ENCODE data around the gene RIMS1. TPM values are rescaled to one million over a fixed set of nuclear protein-coding genes. Genes with fewer than 3 reads are reported as not detected.

The RIMS1 gene
- total RNA-seq, 1 donor from 2014 or later, result not detected

DNA sequence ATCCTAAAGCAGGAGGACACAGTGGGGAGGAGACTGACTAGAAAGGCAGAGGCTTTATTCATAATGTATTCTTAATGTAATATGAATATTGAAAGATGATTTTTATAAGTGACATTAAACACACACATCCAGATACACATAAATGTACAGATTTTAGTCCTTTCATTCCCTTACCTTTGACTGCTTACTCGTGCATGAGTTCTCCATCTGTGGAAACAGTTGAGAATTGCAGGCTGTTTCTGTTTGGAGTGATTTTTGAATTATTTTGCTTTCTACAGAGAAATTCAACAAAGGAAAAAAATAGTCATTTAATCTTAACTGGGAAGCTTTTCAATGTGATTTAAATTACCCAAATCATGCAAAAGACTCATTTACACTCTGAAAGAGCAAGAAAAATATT lies 136.5 kb downstream of the RIMS1 start:
- no peak overlapping the region for H3K27ac Mint-ChIP-seq
- H3K4me1 Mint-ChIP-seq, result no peaks in the 10 kb centered on the region
- H3K27me3 Mint-ChIP-seq, result no peaks in the 10 kb centered on the region
- H3K36me3 Mint-ChIP-seq (ENCODE audit: low read depth), result no peaks in the 10 kb centered on the region
- intact Hi-C loops (cut with micrococcal nuclease), result no loop called here
- no peak overlapping the region for H3K4me3 Mint-ChIP-seq
- DNase-seq, result no peak
- no peaks in the 10 kb centered on the region for H3K9me3 Mint-ChIP-seq

DNA sequence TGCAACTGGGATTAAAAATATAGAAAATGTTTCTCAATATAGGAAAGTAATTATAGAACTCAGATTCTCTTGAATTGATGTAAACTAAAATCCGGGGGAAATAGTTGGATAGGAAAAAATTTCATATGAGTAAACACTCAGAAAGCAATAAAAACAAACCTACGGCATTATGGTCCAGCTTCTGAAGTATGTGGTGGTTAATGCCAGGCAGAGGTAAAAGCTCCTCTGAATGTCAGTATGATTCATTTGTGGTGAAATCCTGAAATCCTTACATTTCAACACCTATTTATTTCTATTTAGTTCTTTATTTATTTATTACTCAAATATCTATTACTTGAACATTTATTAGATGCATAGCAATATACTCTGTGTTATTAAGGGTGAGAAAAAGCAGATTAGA lies 145.1 kb downstream of the RIMS1 start:
- no peak for DNase-seq
- Mint-ChIP-seq H3K27me3 (no peaks in the 10 kb centered on the region), H3K36me3 (ENCODE audit: low read depth) (no peaks in the 10 kb centered on the region), H3K4me1 (no peaks in the 10 kb centered on the region), H3K9me3 (no peaks in the 10 kb centered on the region), H3K27ac (no peak overlapping the region), H3K4me3 (no peak overlapping the region)
- intact Hi-C loops (cut with micrococcal nuclease), result no loop called here

DNA sequence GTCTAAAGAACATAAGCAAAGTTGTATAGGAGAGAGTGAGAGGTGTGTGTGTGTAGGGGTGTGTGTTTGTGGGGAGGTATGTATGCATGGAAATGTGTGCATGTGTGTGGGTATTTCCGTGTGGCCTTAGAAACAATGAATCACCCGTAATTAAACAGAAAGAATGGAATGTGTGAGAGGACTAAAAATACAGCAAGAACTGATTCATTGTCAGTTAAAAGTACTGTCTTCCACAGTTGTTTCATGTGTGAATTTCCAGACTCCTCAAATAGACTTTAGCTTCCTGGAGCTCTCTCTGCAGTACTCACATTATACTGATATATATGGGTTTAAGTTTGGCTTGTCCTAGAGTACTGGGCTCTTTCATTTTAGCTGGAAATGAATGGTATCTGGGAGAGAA lies 145.7 kb downstream of the RIMS1 start:
- Mint-ChIP-seq H3K4me3 (no peak overlapping the region), H3K36me3 (ENCODE audit: low read depth) (no peaks in the 10 kb centered on the region), H3K4me1 (no peaks in the 10 kb centered on the region), H3K9me3 (no peaks in the 10 kb centered on the region), H3K27me3 (no peaks in the 10 kb centered on the region), H3K27ac (no peak overlapping the region)
- intact Hi-C loops (cut with micrococcal nuclease), result no loop called here
- DNase-seq, result no peak

DNA sequence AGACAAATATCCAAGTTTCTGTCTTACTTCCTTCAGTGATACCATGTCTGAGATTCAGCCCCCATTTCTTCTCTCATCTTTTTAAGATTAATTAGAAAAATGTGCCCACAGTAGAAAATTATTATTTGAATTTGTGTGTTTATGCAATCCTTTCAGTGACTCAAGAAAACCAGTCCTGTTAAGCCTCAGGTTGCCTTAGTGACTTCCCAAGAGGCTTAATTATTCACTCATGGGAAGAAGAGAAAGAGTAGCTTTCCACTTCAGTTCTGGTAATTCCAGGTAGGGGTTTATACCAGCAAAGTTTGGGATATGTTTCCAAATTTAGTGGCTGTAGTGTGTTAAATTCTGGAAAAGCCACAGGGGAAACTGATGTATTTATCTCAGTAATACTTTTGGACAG lies 149.1 kb downstream of the RIMS1 start:
- intact Hi-C loops (cut with micrococcal nuclease), result no loop called here
- no peaks in the 10 kb centered on the region for H3K9me3 Mint-ChIP-seq
- DNase-seq, result no peak
- no peaks in the 10 kb centered on the region for H3K36me3 Mint-ChIP-seq (ENCODE audit: low read depth)
- no peak overlapping the region for H3K4me3 Mint-ChIP-seq
- no peaks in the 10 kb centered on the region for H3K4me1 Mint-ChIP-seq
- no peak overlapping the region for H3K27ac Mint-ChIP-seq
- H3K27me3 Mint-ChIP-seq, result no peaks in the 10 kb centered on the region

DNA sequence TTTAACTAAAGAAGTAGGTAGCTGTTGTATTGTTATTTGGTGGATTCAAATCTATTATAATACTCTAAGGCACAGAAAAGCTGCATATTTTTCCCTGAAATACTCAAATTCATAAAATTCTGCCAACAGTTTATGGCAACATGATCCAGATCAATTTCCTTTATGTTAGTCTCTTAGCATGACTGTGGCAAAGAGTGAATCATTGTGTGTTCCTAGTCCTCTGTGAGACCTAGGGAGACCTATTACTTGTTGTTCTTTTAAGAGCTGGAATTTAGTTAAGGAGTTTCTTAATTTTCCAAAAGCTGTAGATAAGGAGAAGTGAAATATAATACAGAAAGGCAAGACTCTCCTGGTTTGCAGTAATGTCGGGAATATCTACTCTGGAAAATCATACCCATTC lies 149.6 kb downstream of the RIMS1 start:
- H3K36me3 Mint-ChIP-seq (ENCODE audit: low read depth), result no peaks in the 10 kb centered on the region
- intact Hi-C loops (cut with micrococcal nuclease), result no loop called here
- no peaks in the 10 kb centered on the region for H3K27me3 Mint-ChIP-seq
- H3K4me3 Mint-ChIP-seq, result no peak overlapping the region
- H3K9me3 Mint-ChIP-seq, result no peaks in the 10 kb centered on the region
- no peak for DNase-seq
- H3K4me1 Mint-ChIP-seq, result no peaks in the 10 kb centered on the region
- no peak overlapping the region for H3K27ac Mint-ChIP-seq

DNA sequence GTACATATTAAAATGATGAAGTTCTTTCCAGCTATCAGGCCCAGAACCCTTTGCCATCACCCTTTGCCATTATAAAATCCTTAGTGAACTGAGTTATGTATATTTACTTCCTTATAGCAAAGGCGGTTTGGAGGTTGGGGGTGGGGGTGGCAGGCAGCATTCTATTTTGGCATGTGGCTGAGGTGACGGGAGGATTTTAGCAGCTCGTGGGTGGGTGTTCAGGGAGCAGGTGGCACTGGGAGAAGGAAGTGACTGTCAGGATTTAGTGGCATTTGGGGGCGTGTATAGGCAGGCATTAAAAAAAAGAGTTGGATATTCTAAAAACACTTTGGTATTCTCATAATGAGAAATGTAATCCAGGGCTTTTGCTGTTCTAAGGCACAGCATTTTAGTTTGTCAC lies 150.7 kb downstream of the RIMS1 start:
- Mint-ChIP-seq H3K4me3 (no peak overlapping the region), H3K27me3 (no peaks in the 10 kb centered on the region), H3K27ac (no peak overlapping the region), H3K9me3 (no peaks in the 10 kb centered on the region), H3K36me3 (ENCODE audit: low read depth) (no peaks in the 10 kb centered on the region), H3K4me1 (no peaks in the 10 kb centered on the region)
- DNase-seq, result no peak
- intact Hi-C loops (cut with micrococcal nuclease), result no loop called here

DNA sequence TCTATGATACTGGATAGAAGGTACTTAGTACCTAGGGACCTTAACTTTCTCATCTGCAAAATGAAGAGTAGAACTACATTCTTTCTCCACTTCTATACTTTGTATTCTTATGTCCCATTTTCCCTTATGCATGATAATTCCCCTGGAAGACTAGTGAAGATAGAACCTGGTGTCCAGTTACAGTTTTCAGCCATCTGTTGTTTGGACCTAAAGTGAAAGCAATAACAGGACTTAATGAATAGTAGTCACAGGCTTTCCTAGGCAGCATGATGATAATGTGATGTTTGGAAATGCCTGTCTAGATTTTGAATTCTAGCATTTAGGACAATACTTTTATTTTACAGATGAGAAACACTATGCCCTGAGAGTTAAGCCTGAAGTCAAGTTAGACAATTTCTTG lies 153.8 kb downstream of the RIMS1 start:
- intact Hi-C loops (cut with micrococcal nuclease), result no loop called here
- Mint-ChIP-seq H3K27me3 (no peaks in the 10 kb centered on the region), H3K9me3 (no peaks in the 10 kb centered on the region), H3K4me3 (no peak overlapping the region), H3K4me1 (no peaks in the 10 kb centered on the region), H3K27ac (no peak overlapping the region), H3K36me3 (ENCODE audit: low read depth) (no peaks in the 10 kb centered on the region)
- DNase-seq, result no peak

DNA sequence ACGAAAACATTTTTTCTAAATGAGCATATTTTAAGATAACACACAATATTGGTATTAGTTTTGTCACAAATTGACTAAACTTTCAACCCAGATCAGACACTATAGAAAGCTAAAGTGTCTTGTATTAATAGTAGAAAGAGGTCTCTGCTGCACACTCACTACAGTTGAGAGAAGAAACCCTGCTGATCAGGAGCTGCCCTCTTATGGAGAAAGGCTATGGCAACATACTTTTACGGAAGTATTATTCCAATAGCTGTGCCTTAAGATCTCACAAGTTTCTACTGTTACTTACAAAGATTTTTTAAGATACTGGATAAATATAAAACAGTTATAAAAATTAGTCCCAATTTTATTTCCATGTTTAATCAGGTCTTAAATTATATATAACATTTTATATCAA lies 155.7 kb downstream of the RIMS1 start:
- intact Hi-C loops (cut with micrococcal nuclease), result no loop called here
- Mint-ChIP-seq H3K36me3 (ENCODE audit: low read depth) (no peaks in the 10 kb centered on the region), H3K9me3 (no peaks in the 10 kb centered on the region), H3K4me1 (no peaks in the 10 kb centered on the region), H3K27me3 (no peaks in the 10 kb centered on the region), H3K4me3 (no peak overlapping the region), H3K27ac (no peak overlapping the region)
- DNase-seq, result no peak

DNA sequence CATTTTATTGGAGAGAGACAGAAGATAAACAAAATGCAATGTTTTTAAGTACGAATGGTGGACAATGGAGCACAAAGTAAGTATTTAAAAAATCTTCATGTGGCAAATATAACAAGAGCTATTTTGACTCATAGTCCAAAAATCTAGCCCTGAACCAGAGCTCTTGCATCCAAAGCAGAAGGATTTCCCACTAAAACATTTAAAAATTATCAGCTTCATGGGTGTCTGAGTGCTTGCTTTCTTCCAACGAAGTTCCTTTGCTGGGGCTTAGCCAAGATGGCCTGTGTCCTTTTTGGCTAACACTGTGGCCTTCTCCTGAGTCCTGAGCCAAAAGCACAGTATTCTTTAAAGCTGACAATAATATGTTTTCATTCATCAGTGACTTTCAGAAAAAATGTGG lies 161.7 kb downstream of the RIMS1 start:
- Mint-ChIP-seq H3K36me3 (ENCODE audit: low read depth) (no peaks in the 10 kb centered on the region), H3K27me3 (no peaks in the 10 kb centered on the region), H3K4me1 (no peaks in the 10 kb centered on the region), H3K4me3 (no peak overlapping the region), H3K9me3 (no peaks in the 10 kb centered on the region), H3K27ac (no peak overlapping the region)
- intact Hi-C loops (cut with micrococcal nuclease), result no loop called here
- DNase-seq, result no peak

DNA sequence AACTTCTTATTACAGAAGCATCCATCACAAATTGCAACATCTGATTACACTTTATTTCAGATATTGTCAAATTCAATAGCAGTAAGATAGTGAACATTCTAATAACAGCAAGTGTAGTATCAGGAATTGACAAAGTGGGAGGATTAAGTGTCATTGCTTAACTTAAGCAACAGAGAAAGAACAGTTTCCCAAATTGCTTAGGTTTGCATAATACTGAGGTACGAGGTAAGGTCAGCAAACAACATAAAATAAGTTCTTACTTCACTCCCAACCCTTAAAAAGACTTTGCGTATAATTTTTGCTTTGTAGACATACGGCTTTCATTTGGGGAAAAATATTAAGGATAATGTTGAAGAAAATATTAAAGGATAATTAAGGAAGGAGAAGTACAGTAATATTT lies 163.0 kb downstream of the RIMS1 start:
- peaks cover 5% of the 10 kb centered on the region for H3K9me3 Mint-ChIP-seq
- intact Hi-C loops (cut with micrococcal nuclease), result no loop called here

DNA sequence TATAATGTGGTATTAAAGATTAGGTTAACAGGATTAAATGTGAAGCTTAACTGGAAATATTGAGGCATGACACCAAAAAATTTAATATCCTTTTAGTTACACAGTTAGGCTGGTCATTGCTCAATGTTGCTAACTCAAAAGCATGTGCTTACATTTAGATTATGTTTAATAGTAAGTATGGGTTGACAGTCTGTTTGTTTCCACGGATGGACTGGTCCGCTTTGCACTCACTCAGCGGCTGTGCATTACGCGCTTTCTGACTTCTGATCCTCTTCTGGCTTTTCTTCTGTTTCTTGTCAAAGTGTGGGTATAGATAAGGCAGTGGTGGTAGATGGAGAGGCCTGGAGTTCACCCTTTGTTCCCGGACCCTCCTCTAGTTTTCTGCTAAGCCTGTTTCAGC lies 174.9 kb downstream of the RIMS1 start:
- H3K9me3 Mint-ChIP-seq, result no peaks in the 10 kb centered on the region
- no peak overlapping the region for H3K4me3 Mint-ChIP-seq
- no peaks in the 10 kb centered on the region for H3K4me1 Mint-ChIP-seq
- no peak for DNase-seq
- H3K36me3 Mint-ChIP-seq (ENCODE audit: low read depth), result no peaks in the 10 kb centered on the region
- no peaks in the 10 kb centered on the region for H3K27me3 Mint-ChIP-seq
- intact Hi-C loops (cut with micrococcal nuclease), result no loop called here
- no peak overlapping the region for H3K27ac Mint-ChIP-seq

More for the DNA sequence above, 163.0 kb downstream of the RIMS1 start:
- no peak for DNase-seq
- no peak overlapping the region for H3K4me3 Mint-ChIP-seq
- H3K4me1 Mint-ChIP-seq, result no peaks in the 10 kb centered on the region
- H3K36me3 Mint-ChIP-seq (ENCODE audit: low read depth), result no peaks in the 10 kb centered on the region
- no peaks in the 10 kb centered on the region for H3K27me3 Mint-ChIP-seq
- H3K27ac Mint-ChIP-seq, result no peak overlapping the region

DNA sequence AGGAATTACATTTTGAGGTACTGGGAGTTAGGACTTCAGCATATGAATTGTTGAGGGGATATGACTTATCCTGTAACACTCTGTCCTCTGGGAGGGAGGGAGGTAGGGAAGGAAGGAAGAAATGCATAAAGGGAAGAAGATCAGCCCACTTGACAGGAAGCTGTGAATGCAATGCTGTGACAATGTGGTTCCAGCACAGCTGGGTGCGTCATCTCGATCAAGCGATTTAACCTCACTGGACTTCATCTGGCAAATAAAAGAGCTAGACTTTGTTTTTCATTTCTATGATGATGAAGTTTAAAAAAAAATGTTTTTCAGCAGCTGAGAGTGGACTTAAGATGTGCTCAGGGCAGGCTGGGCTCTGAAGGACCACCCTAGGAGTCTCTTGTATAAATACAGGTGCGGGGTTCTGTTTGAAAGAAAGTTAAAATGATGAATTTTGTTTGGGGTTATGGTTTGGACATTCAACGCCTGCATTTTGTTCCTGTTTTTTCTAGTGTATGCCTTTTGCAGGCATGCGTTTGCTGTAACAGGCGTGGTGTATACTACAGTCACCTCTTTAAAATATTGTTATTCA lies 178.1 kb downstream of the RIMS1 start:
- H3K27me3 Mint-ChIP-seq, result no peaks in the 10 kb centered on the region
- no peaks in the 10 kb centered on the region for H3K9me3 Mint-ChIP-seq
- no peak overlapping the region for H3K27ac Mint-ChIP-seq
- no peaks in the 10 kb centered on the region for H3K4me1 Mint-ChIP-seq
- DNase-seq, result no peak
- H3K4me3 Mint-ChIP-seq, result no peak overlapping the region
- intact Hi-C loops (cut with micrococcal nuclease), result no loop called here
- H3K36me3 Mint-ChIP-seq (ENCODE audit: low read depth), result no peaks in the 10 kb centered on the region

DNA sequence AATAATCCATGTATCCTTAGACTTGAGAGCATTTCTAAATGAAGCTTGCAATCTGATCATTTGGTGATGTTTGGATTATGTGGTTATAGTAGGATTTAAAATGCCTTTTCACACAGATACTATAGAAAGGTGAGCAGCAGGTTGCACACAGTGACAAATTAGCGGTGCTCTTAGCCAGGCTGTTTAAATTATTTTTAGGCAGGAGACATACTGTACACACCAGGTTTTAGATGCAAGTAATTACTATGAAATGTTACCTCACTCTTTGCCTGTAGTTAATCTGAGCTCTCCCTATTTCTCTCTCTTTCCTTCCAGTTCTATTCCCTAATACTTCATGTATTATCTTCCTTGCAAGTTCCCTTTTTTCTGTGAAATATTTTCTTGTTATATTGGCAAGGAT lies 191.7 kb downstream of the RIMS1 start:
- H3K4me1 Mint-ChIP-seq, result no peaks in the 10 kb centered on the region

DNA sequence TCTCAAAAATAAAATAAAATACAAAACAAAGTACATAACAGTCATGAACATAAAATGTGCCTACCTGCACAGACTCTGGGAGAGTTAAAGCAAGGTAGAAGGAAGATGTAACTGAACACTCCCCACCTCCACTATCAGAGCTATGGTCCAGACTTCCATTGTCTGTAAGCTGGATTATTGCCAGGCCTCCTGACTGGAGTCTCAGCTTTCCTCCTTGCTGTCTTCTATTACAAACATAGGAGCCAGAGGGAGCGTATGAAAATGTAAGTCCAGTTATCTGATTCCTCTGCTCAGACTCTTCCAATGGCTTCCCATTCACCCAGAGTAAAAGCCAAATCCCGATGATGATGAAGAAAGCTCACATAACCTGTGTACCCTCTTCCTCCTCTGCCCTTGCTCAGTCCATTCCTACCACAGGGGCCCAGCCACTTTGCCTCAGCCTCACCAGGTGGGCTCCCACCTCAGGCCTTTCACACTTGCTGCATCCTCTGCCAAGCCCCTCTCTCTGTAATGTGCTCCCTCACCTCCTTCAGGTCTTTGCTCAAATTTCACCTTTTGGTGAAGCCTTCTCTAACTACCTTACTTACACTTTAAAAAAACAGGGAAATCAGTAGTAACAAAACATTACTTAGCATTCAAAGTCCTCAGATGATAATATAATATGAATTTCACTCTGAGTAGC lies 194.1 kb downstream of the RIMS1 start:
- no peaks in the 10 kb centered on the region for H3K9me3 Mint-ChIP-seq
- intact Hi-C loops (cut with micrococcal nuclease), result loop anchor here (10.0 kb wide), 1 partner anchor 456 kb away; no protein-coding TSS in a partner anchor
- H3K27me3 Mint-ChIP-seq, result no peaks in the 10 kb centered on the region
- H3K4me3 Mint-ChIP-seq, result no peak overlapping the region
- no peak overlapping the region for H3K27ac Mint-ChIP-seq
- DNase-seq, result no peak
- H3K36me3 Mint-ChIP-seq (ENCODE audit: low read depth), result no peaks in the 10 kb centered on the region
- H3K4me1 Mint-ChIP-seq, result no peaks in the 10 kb centered on the region

More for the DNA sequence above, 191.7 kb downstream of the RIMS1 start:
- DNase-seq, result no peak
- Mint-ChIP-seq H3K27me3 (no peaks in the 10 kb centered on the region), H3K9me3 (no peaks in the 10 kb centered on the region), H3K27ac (no peak overlapping the region), H3K4me3 (no peak overlapping the region), H3K36me3 (ENCODE audit: low read depth) (no peaks in the 10 kb centered on the region)
- intact Hi-C loops (cut with micrococcal nuclease), result no loop called here

DNA sequence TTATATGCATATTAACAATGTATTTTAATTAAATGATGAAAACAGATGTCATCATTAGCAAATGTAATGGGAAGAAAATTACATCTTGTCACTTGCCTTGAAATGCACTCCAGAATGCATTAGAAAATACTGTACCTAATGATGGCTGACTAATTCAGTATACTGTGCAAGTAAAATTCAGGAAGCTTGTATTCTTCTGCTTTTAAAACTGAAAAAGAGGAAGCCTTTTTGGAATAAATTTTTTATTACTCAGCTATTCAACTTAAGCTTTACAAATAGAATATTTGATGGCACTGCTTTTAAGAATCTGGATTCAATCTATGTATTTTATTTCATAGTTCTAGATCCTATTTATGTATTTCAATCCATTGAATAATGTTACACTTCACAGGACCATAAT lies 195.5 kb downstream of the RIMS1 start:
- no peaks in the 10 kb centered on the region for H3K9me3 Mint-ChIP-seq
- H3K36me3 Mint-ChIP-seq (ENCODE audit: low read depth), result no peaks in the 10 kb centered on the region
- no peak overlapping the region for H3K4me3 Mint-ChIP-seq
- H3K4me1 Mint-ChIP-seq, result no peaks in the 10 kb centered on the region
- intact Hi-C loops (cut with micrococcal nuclease), result loop anchor here (10.0 kb wide), 1 partner anchor 457 kb away; no protein-coding TSS in a partner anchor
- H3K27me3 Mint-ChIP-seq, result no peaks in the 10 kb centered on the region
- no peak for DNase-seq
- H3K27ac Mint-ChIP-seq, result no peak overlapping the region

Measured in activated CD4-positive, alpha-beta T cell treated with anti-CD3 and anti-CD28 coated beads, Interleukin-2, amount 10 ng/mL, durations not matched to agents 24 days and 14 days (primary cell).